ENCODE results near the gene ARAP3.

DNA sequence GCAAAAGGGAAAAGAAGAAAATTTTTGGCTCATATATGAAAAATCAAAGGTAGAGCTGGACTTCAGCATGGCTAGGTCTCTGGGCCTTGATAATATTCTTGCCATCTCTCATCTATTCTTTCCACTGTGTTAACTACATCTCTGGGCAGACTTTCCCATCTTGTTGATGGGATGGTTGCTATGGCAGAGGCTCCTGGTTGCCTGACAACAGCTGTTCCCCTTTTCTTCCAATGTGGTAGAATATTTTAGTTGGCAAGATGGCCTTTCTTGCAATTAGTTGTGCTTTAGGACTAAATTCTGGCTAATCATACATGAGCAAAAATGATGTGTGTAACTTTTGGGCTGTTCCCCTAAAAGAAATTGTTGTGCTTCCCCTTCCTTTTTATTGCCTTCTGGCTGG, 40.2 kb upstream of the ARAP3 start:
- TF ChIP-seq, protein P1, sequence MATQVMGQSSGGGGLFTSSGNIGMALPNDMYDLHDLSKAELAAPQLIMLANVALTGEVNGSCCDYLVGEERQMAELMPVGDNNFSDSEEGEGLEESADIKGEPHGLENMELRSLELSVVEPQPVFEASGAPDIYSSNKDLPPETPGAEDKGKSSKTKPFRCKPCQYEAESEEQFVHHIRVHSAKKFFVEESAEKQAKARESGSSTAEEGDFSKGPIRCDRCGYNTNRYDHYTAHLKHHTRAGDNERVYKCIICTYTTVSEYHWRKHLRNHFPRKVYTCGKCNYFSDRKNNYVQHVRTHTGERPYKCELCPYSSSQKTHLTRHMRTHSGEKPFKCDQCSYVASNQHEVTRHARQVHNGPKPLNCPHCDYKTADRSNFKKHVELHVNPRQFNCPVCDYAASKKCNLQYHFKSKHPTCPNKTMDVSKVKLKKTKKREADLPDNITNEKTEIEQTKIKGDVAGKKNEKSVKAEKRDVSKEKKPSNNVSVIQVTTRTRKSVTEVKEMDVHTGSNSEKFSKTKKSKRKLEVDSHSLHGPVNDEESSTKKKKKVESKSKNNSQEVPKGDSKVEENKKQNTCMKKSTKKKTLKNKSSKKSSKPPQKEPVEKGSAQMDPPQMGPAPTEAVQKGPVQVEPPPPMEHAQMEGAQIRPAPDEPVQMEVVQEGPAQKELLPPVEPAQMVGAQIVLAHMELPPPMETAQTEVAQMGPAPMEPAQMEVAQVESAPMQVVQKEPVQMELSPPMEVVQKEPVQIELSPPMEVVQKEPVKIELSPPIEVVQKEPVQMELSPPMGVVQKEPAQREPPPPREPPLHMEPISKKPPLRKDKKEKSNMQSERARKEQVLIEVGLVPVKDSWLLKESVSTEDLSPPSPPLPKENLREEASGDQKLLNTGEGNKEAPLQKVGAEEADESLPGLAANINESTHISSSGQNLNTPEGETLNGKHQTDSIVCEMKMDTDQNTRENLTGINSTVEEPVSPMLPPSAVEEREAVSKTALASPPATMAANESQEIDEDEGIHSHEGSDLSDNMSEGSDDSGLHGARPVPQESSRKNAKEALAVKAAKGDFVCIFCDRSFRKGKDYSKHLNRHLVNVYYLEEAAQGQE (IDR thresholded peaks at IDR 0.05; ENCODE audit: borderline replicate concordance): no peak
- TF ChIP-seq, protein P1 (CRISPR knock-in tag; IDR thresholded peaks at IDR 0.05; ENCODE audit: low read depth): no peak
- TF ChIP-seq, protein P2, sequence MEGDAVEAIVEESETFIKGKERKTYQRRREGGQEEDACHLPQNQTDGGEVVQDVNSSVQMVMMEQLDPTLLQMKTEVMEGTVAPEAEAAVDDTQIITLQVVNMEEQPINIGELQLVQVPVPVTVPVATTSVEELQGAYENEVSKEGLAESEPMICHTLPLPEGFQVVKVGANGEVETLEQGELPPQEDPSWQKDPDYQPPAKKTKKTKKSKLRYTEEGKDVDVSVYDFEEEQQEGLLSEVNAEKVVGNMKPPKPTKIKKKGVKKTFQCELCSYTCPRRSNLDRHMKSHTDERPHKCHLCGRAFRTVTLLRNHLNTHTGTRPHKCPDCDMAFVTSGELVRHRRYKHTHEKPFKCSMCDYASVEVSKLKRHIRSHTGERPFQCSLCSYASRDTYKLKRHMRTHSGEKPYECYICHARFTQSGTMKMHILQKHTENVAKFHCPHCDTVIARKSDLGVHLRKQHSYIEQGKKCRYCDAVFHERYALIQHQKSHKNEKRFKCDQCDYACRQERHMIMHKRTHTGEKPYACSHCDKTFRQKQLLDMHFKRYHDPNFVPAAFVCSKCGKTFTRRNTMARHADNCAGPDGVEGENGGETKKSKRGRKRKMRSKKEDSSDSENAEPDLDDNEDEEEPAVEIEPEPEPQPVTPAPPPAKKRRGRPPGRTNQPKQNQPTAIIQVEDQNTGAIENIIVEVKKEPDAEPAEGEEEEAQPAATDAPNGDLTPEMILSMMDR (IDR thresholded peaks at IDR 0.05 in 2 of 3, conservative IDR thresholded peaks at IDR 0.05 in 1 of 3; ENCODE audit: insufficient read depth in 2 of 3, low read depth in 1 of 3, low read length in 3 of 3): no peak
- TF ChIP-seq SMC3 (conservative IDR thresholded peaks at IDR 0.05; ENCODE audit: insufficient read depth, low read depth, low read length): no peak
- TF ChIP-seq, protein P3, sequence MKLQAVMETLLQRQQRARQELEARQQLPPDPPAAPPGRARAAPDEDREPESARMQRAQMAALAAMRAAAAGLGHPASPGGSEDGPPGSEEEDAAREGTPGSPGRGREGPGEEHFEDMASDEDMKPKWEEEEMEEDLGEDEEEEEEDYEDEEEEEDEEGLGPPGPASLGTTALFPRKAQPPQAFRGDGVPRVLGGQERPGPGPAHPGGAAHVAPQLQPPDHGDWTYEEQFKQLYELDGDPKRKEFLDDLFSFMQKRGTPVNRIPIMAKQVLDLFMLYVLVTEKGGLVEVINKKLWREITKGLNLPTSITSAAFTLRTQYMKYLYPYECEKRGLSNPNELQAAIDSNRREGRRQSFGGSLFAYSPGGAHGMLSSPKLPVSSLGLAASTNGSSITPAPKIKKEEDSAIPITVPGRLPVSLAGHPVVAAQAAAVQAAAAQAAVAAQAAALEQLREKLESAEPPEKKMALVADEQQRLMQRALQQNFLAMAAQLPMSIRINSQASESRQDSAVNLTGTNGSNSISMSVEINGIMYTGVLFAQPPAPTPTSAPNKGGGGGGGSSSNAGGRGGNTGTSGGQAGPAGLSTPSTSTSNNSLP (IDR thresholded peaks at IDR 0.05; ENCODE audit: borderline replicate concordance, low read depth, low read length): no peak
- no peak for TF ChIP-seq ZNF589 (CRISPR knock-in tag; IDR thresholded peaks at IDR 0.05; ENCODE audit: low read depth)
- TF ChIP-seq BRCA1 (IDR thresholded peaks at IDR 0.05): no peak
- no peak for TF ChIP-seq BRCA1 (CRISPR knock-in tag; IDR thresholded peaks at IDR 0.05)
- TF ChIP-seq POLR2A (conservative IDR thresholded peaks at IDR 0.05): no peak
- no peak for TF ChIP-seq ARNT (IDR thresholded peaks at IDR 0.05)
- TF ChIP-seq, protein P4, sequence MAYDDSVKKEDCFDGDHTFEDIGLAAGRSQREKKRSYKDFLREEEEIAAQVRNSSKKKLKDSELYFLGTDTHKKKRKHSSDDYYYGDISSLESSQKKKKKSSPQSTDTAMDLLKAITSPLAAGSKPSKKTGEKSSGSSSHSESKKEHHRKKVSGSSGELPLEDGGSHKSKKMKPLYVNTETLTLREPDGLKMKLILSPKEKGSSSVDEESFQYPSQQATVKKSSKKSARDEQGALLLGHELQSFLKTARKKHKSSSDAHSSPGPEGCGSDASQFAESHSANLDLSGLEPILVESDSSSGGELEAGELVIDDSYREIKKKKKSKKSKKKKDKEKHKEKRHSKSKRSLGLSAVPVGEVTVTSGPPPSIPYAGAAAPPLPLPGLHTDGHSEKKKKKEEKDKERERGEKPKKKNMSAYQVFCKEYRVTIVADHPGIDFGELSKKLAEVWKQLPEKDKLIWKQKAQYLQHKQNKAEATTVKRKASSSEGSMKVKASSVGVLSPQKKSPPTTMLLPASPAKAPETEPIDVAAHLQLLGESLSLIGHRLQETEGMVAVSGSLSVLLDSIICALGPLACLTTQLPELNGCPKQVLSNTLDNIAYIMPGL (CRISPR knock-in tag; IDR thresholded peaks at IDR 0.05): no peak
- no peak for TF ChIP-seq SMAD4 (CRISPR knock-in tag; conservative IDR thresholded peaks at IDR 0.05)

Data from K562 (cell line).